HG03432 (cell line): ENCODE measurements around the gene LAMB4.

Experiments
- ATAC-seq: cut with Tn5 transposase; IDR thresholded peaks from one replicate; pipeline ENCODE4 v1.9.1; 2021; ENCODE audit warnings: mild to moderate bottlenecking, moderate library complexity; ENCODE audit not compliant: unreplicated experiment

The LAMB4 gene

DNA sequence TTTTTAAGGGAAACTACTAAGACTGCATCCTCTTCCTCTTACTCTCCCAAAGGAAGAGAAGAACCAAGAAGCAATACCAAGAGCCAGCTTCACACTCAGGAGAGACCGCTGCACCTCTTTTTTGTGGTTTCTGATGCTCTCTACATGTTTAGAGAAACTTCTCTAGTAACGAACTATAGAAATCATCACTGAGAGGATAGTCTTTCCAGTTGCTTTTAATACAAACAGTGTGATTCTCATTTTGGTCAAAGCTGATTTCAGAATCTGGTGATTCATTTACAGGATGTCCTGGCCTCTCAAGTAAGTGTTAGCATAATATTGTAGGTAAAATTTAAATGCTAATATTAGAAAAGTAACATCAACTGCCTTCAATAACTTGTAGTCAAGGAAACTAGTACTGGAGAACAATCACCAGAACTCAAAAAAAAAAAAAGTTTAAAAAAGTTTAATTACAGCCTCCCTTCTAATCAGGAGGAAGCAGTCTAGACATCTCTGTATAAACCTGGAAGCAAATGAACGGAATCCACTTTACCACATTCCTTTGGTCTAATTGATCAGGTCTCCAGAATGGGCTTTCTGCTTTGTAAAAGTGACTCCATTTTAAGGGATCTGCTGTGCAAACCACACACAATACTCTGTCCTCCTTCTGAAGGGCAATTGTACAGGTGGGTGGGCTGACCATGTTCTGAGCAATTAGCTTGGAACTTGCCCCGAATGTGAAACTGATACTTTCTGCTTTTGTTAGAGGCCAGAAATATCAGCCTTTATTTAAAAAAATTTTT is 130.2 kb downstream of the LAMB4 start:
- no peak for ATAC-seq

DNA sequence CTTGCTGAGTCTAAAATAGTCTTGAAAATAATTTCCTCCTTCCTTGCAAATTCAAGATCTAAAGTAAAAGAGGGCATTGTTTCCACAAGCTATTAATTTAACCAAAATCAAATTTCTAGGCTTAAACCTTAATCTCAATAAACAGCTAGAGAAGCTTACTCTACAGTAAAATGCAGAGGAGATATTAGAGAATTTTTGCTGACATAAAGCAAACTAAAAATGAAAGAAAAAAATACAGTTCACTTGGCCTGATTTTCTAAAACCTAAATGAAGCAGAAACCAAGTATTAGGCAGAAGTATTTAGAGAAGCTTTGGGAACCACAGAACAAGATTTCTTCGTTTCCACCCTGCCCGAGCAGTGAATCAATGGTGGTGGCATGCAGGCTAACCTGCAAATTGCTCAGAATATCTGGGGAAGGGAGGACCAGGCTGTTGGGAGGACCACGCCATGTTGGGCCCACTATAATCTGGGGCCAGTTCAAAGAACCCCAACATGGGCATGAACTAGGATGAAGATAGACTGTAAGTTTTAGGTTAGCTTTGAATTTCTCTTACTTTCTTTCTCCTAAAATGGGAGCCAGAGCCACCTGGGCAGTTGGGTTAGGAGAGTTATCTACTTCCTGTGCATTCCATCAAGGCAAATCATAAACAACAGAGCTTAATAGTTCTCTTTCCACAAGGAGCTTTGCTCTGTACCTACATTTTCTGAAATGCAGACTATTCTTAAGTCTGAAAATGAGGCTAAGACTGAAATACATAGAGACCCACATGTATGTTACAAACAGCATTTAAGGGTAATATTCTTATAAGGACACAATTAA is 131.3 kb downstream of the LAMB4 start:
- no peak for ATAC-seq

DNA sequence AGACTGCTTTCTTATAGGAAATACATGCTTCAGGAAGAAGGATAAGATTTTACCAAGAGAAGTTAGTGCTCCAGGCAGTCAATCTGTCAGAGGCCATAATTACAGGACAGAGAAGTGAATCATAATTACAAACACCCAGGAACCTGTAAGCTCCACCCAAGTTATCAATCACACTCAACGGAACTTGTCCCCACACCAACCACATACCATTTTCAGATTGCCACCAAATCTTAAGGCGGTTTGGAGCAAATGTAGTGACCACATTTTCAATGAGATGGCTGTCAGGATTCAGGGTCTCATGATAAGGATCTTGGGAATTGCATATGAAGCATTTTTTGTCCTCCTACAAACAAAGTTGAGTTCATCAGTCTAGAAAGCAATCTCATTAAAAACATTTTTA is 132.0 kb downstream of the LAMB4 start:
- no peak for ATAC-seq

DNA sequence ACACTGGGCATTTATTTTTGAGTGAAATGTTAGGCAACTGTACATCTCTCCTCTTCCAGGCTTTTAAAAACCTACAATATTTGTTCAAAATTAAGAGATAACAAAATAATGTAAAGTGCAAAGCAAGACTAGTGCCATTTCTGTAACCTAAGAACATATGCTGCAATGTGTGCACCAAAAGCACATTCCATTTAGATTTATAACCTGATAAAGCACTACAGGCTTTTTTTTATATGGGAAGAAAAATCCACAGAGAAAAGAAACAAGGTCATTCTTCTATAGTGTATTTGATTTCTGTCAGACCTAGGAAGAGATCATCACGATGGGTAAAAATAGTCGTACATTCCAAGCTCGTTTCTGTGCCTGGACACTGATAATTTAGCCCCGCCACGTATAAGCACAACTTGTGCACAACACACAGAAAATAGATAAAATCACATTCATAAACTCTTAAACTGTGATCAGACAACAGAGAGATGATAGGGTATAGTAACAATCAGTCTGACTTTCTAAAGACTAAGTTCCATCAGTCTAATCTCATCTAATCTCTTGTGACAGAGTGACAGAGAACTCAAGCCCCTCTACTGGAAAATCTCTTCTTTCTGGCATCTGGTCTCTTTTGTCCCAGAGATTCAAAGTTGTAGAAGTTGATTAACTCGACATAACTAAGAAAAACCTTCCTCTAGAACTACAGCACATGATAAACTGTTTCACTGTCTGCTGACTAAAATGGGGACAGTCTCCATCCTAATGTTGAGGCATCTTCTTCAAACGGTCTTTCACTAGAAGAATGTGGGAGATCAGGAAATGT is 133.9 kb downstream of the LAMB4 start:
- no peak for ATAC-seq

DNA sequence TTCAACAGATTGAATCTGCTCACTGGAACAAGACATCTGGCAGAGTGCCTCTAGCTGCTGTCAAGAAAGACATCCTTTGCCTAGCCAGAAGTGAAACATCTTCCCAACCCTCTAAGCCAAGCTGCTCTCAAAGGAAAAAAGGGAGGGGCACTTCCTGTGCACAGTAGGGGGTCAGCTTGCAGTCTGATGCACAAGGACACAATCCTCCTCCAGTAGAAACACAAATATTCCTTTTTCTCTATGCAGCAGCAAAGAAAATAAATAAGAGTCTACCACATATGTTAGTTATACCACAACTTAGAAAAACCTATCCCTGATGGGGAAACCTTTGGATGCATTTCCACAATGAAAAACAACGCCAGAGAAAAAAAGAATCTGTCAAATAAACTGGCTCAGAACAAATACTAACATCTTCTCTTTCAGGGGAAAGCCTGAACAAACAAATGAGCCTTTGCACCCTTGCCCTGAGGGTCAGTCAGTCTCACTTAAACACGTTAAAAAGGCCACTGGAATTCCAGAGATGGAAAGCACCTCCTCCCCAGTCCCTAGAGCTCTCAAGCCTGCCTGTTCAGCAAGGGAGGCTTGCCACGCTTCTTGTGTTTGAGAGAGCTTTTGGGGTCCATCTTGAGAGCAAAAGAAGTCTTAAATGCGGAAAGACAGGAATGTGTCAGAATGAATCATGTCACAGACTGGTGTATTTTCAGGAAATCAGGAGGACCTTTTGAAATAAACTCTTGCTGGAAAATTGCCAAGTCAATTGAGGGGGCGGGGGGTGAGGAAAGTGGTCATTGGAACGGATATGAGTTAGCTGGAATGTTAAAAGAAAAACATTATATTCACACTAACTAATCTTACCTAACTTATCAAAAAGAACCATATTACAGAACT is 134.7 kb downstream of the LAMB4 start:
- ATAC-seq: no peak

DNA sequence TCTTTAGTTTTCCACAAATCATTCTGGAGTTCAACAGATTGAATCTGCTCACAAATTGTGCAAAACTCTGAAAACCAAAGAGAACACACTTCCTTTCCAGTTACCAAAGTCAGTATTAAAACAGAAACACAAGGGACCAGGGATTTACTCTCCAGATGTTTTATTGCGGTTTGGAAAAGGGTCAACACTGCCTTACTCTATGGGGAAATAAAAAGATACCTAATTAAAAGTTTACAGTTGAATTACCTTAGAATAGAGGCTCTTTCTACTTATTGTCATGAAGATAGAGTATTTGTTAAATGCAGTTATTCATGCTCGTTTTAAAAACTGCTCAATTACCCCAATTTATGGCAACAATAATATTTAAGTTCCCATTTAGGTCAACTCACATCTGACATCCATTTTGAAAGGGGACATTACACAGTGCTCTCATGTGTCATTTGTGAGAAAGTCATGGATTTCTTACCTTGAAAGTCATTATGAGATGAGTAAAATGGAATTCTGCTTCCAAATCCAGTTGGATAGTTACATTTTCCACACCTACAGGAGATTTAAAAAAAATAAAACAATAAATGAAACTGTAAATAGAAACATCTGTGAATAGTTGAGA is 135.6 kb downstream of the LAMB4 start:
- no peak for ATAC-seq

DNA sequence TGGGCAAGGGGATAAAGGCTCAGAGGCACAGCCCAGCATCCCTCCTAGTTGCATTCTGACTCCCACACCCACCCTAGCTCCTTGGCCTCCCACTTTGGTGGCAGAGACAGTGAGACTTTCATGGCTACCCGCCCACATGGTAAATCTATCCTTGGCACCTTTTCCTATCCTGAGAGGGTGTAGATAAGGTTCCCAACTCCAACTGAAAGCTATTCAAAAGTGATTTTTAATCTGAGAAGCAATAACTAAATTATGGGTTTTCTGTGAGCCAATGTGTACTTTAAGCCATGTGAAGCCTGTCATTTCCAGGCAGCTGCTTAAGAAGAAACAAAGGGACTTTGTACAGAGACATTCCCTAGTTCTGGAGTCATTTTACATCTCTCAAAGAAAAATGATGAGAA is 136.3 kb downstream of the LAMB4 start:
- no peak for ATAC-seq

DNA sequence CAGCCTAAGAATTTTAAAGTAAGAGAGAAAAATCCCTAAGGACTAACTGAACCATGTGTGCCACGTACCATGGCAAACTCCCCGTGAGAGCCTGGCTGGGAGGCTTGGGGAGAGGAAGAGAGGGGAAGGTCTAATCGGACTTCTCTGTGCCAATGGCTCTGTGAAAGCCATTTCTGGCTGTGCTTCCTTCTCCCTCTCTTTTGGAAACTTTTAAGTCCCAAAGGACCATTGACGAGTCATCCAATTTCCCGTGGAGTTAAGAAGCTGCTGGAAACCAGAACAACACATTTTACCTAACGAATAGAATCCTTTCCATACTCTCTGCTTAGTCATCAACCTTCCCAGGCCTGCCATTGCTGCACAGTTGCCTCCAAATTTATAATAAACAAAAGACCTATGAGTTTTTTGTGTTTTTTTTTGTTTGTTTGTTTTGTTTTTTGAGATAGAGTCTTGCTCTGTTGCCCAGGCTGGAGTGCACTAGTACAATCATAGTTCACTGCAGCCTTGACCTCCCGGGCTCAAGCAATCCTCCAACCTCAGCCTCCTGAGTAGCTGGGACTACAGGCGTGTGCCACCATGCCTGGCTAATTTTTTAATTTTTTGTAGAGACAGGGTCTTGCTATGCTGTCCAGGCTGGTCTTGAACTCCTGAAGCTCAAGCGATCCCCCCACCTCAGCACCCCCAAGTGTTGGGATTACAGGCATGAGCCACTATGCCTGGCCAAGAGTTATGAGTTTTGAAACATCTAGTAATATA is 140.4 kb downstream of the LAMB4 start:
- no peak for ATAC-seq

DNA sequence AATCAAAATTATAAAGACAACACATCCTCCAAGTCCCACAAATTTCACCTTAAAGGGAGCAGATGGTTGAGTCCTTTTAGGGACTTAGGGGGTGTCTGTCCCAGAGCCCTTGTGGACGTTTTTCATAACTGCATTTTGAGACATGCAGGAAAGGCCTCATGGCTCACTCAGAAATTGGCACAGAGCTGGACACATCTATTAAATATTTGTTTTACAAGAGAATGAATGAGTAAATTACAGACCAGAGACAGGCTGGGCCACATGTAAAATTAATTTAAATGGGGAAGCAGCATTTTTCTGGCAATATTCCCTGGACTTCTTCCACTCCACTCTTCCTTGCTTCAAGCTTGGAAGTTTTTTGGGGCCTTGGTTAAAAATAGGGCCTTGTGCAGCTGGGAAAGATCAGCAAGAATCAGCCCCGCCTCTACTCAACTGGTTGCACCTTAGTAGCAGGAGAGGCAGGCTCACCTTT is 147.2 kb downstream of the LAMB4 start:
- ATAC-seq: no peak

DNA sequence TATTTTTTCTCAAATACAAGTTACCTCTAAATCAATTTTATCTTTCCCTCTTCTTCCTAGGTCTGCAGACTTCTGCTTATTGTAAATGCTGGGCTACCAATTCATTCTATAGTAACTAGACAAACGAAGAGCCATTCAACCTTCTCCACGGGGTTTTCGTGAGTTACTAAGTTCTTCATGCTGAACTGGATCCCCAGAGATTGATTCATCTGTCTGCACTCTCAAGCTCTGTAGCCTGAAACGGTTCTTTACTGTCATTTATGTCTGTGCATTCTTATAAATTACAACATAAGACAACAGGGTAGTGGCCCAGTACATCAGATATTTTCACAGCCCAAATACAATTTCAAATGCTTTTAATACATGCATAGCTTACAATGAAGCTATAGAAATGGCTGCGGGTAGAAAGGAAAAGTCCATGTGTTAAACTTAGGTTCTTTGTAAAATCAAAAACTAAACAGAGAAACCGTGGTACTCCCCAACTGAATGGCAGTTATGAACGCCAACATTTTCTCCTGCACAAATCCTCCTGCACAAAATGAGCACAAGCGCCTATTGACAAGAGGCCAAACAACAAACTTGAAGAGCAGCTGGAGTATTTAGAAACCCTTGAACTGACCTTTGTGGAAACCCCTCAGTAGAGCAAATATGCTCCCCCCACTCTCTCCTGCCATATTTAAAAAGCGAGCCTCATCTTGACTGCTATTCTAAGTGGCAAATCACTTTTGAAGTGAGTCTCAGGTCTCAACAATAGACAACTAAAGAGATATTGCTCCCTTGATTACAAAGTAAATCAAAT is 147.9 kb downstream of the LAMB4 start:
- ATAC-seq: no peak

DNA sequence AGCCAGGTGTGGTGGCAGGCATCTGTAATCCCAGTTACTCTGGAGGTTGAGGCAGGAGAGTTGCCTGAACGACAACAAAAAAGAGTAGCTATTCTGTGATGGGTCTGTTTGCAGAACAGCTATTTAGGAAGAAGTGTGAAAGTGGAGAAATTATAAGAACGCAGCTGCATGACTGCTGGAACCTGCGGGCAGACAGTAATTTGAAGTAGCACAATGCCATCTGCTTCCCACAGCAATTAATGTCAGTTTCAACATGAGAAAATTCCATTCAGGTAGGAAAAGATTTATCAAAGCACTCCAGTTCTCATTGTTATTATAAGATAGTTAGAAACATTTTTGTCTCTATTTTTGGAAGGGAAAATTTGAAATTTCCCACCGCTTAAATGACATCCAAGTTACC is 148.7 kb downstream of the LAMB4 start:
- no peak for ATAC-seq

DNA sequence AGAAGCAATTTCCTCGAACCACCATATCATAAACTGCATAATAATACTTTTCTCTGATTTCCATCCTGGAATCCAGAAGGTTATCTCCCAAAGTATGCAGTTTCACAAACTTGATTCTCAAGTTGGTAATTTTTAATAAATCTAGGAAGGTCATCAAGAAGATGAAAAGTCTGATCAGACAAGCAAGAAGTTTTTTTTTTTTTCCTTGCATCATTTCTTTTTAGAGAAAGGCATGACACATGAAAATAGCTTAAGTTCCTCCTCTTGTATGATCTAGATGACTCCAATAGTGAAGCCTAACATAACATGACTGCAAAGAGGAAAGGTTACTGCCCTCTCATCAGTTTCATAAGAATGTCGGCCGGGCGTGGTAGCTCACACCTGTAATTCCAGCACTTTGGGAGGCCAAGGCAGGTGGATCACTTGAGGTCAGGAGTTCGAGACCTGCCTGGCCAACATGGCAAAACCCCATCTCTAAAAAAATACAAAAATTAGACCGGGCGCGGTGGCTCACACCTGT is 149.4 kb downstream of the LAMB4 start:
- no peak for ATAC-seq

DNA sequence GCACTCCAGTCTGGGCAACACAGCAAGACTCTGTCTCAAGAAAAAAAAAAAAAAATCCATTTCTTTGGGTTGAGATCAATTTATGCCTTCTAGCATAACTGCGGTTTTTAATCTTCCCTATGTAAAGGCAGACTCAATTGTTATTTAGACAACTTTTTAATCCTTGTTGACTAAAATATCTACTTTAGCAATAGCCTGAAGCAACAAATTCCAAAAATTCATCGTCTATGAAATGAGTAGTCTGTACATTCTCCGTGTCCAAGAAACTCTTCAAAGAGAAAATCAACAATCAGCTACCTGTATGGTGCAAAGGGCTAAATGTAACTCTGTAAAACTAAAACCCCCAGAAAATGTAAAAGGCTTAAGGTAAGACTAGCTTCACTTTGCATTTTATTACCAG is 150.0 kb downstream of the LAMB4 start:
- ATAC-seq: no peak

DNA sequence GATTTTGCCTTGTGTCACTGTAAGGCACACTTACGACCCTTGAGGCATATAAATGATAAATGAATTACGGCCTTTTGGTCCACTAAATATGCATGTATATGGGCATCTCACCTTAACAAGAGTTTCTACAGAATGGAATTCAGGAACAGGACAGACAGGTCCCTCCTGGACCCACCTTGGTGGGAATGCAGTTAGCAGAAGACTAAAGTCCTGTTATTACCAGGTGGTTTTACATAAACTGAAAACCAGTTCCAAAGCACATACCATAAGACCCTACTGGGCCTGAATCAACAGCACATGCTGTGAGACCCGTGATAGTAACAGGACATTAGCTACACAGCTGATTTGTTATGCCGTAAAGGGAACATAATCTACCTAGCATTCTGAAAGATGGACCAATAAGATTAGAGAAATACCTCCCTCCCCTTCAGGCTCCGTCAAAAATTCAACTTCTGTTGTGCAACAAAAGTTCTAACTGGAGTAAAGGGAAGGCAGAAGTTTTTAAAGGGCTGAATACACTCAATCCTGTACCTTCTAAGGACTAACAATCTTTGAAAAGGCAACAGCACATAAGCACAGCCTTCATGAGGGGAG is 151.2 kb downstream of the LAMB4 start:
- ATAC-seq: no peak

DNA sequence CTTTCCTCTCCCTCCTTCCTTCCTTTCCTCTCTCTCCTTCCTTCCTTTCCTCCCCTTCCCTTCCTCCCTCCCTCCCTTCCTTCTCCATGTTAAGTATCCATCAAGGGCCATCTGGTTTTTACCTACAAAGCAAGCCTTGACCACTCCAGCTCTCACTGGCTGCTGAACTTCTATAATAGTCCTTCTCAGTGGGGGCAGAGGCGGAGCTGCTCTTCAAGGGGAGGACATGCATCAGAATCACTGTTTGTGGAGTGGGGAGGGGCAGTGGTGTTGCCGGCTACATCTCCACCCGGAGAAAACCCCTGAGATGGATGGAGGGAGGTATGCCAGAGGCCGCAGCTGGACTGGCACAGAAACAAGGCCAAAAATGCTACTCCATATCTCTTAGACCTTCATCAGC is 153.1 kb downstream of the LAMB4 start:
- ATAC-seq: no peak

DNA sequence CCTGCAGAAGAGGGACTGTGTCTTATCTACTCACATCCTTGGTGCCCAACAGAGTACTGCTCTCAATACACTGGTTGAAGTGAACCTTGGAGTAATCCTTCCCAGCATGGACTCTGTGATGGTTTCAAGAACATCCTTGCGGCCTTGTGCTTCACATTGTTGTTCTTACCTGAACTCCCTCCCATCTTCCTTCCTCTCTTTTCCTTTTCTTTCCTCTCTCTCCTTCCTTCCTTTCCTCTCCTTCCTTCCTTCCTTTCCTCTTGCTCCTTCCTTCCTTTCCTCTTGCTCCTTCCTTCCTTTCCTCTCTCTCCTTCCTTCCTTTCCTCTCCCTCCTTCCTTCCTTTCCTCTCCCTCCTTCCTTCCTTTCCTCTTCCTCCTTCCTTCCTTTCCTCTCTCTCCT is 153.5 kb downstream of the LAMB4 start:
- ATAC-seq: no peak

DNA sequence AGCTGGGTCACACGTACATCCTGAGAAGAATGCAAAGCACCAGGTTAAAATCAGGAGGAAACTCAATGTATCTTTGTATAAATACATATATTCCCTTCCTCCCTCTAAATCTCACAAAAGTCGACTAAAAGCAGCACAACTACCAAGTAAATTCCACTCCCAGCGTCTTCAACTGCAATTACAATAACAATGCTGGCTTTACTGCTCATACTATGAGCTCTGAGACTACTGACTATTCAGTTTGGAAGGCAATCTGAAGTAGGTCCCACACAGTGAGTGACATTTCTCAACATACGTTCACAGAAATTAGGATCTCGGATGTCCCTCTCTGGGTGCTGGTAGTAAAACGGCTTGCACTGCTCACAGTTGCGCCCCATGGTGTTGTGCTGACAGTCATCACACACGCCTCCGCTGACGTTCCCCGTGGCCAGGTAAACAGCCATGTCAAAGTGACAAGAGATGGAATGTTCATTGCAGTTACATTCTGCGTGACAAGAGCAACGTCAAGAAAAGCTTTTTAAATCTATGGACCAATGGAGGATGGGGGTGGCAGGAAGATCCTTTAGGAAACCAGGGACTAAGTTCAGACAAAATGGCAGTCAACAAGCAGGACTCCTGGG is 154.7 kb downstream of the LAMB4 start:
- ATAC-seq: no peak
